H9 (cell line): ENCODE measurements around the gene FAT1. TPM values are rescaled to one million over a fixed set of nuclear protein-coding genes. Genes with fewer than 3 reads are reported as not detected.

Experiments
- DNase-seq: peaks from one replicate; pipeline ENCODE4 v3.0.0-alpha.2; 2017
- H2AFZ ChIP-seq: one replicate; pipeline ENCODE4 v1.6.1; 2013; ENCODE audit warnings: mild to moderate bottlenecking, low read length, control low read depth, moderate library complexity
- H2AK5ac ChIP-seq: 2 replicates; pipeline ENCODE4 v1.6.1; 2013; ENCODE audit warnings: low read length, control low read depth, mixed read lengths; ENCODE audit not compliant: insufficient read length
- H2BK120ac ChIP-seq: one replicate; pipeline ENCODE4 v1.6.1; 2013; ENCODE audit warnings: low read depth, mild to moderate bottlenecking, low read length, control low read depth, inconsistent platforms; ENCODE audit not compliant: poor library complexity, severe bottlenecking
- H2BK12ac ChIP-seq: 2 replicates; pipeline ENCODE4 v1.6.1; 2013; ENCODE audit warnings: low read length, control low read depth, mixed read lengths, low read depth; ENCODE audit not compliant: insufficient read length
- H2BK15ac ChIP-seq: 2 replicates; pipeline ENCODE4 v1.6.1; 2013; ENCODE audit warnings: low read depth, low read length, control low read depth
- H2BK20ac ChIP-seq: one replicate; pipeline ENCODE4 v1.6.1; 2013; ENCODE audit warnings: low read depth, mild to moderate bottlenecking, low read length, control low read depth, inconsistent platforms; ENCODE audit not compliant: poor library complexity, severe bottlenecking
- H2BK5ac ChIP-seq: 2 replicates; pipeline ENCODE4 v1.6.1; 2013; ENCODE audit warnings: low read length, control low read depth, mixed read lengths; ENCODE audit not compliant: insufficient read length
- H3K14ac ChIP-seq: 2 replicates; pipeline ENCODE4 v1.6.1; 2013; ENCODE audit warnings: low read length, control low read depth; ENCODE audit not compliant: insufficient read depth
- H3K18ac ChIP-seq: 2 replicates; pipeline ENCODE4 v1.6.1; 2013; ENCODE audit warnings: low read depth, mild to moderate bottlenecking, mixed read lengths, low read length, control low read depth; ENCODE audit not compliant: insufficient read length
- H3K23ac ChIP-seq: 2 replicates; pipeline ENCODE4 v1.6.1; 2013; ENCODE audit warnings: low read length, control low read depth, mixed read lengths, low read depth; ENCODE audit not compliant: insufficient read length
- H3K23me2 ChIP-seq: 2 replicates; pipeline ENCODE4 v1.6.1; 2013; ENCODE audit warnings: low read depth, mild to moderate bottlenecking, mixed read lengths, low read length, control low read depth; ENCODE audit not compliant: insufficient read length, poor library complexity, severe bottlenecking
- H3K27ac ChIP-seq: 2 replicates; pipeline ENCODE4 v1.5.1; 2013; ENCODE audit warnings: low read length, control low read depth, mixed read lengths, low read depth; ENCODE audit not compliant: insufficient read length
- H3K27me3 ChIP-seq: 2 replicates; pipeline ENCODE4 v1.6.1; 2013; ENCODE audit warnings: low read length, control low read depth, inconsistent platforms; ENCODE audit not compliant: insufficient read depth
- H3K4ac ChIP-seq: 2 replicates; pipeline ENCODE4 v1.6.1; 2013; ENCODE audit warnings: low read depth, mild to moderate bottlenecking, control low read depth, inconsistent platforms, low read length, moderate library complexity
- H3K4me1 ChIP-seq: 2 replicates; pipeline ENCODE4 v1.6.1; 2013; ENCODE audit warnings: low read length, control low read depth, inconsistent platforms; ENCODE audit not compliant: insufficient read depth
- H3K4me2 ChIP-seq: 2 replicates; pipeline ENCODE4 v1.6.1; 2013; ENCODE audit warnings: low read length, control low read depth, mixed read lengths; ENCODE audit not compliant: insufficient read length, insufficient read depth
- H3K56ac ChIP-seq: 2 replicates; pipeline ENCODE4 v1.6.1; 2013; ENCODE audit warnings: low read depth, mild to moderate bottlenecking, mixed read lengths, low read length, control low read depth; ENCODE audit not compliant: insufficient read length
- H3K79me1 ChIP-seq: 2 replicates; pipeline ENCODE4 v1.6.1; 2013; ENCODE audit warnings: low read depth, mild to moderate bottlenecking, moderate library complexity, low read length, control low read depth, inconsistent platforms; ENCODE audit not compliant: insufficient read depth, poor library complexity, severe bottlenecking
- H3K79me2 ChIP-seq: 2 replicates; pipeline ENCODE4 v1.6.1; 2013; ENCODE audit warnings: low read length, control low read depth, inconsistent platforms; ENCODE audit not compliant: insufficient read depth
- H3K9ac ChIP-seq: 2 replicates; pipeline ENCODE4 v1.6.1; 2013; ENCODE audit warnings: low read length, control low read depth, mixed read lengths; ENCODE audit not compliant: insufficient read length; ENCODE audit errors: extremely low read depth
- H3K9me3 ChIP-seq: one replicate; pipeline ENCODE4 v1.6.1; 2013; ENCODE audit warnings: low read depth, low read length, inconsistent platforms; ENCODE audit not compliant: control insufficient read depth
- H3T11ph ChIP-seq: one replicate; pipeline ENCODE4 v1.6.1; 2013; ENCODE audit warnings: mild to moderate bottlenecking, low read length, control low read depth, inconsistent platforms
- H4K20me1 ChIP-seq: one replicate; pipeline ENCODE4 v1.6.1; 2013; ENCODE audit not compliant: control insufficient read depth, insufficient read length, insufficient read depth
- H4K5ac ChIP-seq: 2 replicates; pipeline ENCODE4 v1.6.1; 2013; ENCODE audit warnings: low read depth, mild to moderate bottlenecking, mixed read lengths, low read length, control low read depth; ENCODE audit not compliant: insufficient read length
- H4K8ac ChIP-seq: replicated peaks from 2 replicates; pipeline ENCODE4 v1.6.1; 2013; ENCODE audit warnings: low read length, control low read depth, mixed read lengths, low read depth; ENCODE audit not compliant: insufficient read length
- H4K91ac ChIP-seq: 2 replicates; pipeline ENCODE4 v1.6.1; 2013; ENCODE audit warnings: low read depth, mild to moderate bottlenecking, moderate library complexity, mixed read lengths, low read length, control low read depth; ENCODE audit not compliant: insufficient read length
- H3K27ac Mint-ChIP-seq, 3 experiments: 2 replicates in 2 of 3; 3 replicates in 1 of 3; pipeline ENCODE4 v1.8.0; 2020 to 2021; ENCODE audit warnings: mixed read lengths in 3 of 3, mild to moderate bottlenecking in 1 of 3, moderate library complexity in 1 of 3
- H3K27me3 Mint-ChIP-seq: 2 replicates; pipeline ENCODE4 v1.8.0; 2021; ENCODE audit warnings: low read depth, mild to moderate bottlenecking, moderate library complexity, mixed read lengths
- H3K36me3 Mint-ChIP-seq, 3 experiments: 2 replicates in 2 of 3; 3 replicates in 1 of 3; pipeline ENCODE4 v1.8.0; 2020 to 2021; ENCODE audit warnings: low read depth in 3 of 3, mixed read lengths in 3 of 3; ENCODE audit not compliant: insufficient read depth in 1 of 3
- H3K4me1 Mint-ChIP-seq, 2 experiments: 2 replicates each; pipeline ENCODE4 v1.8.0; 2020; ENCODE audit warnings: mixed read lengths in 2 of 2
- H3K4me3 Mint-ChIP-seq, 2 experiments: 2 replicates in 1 of 2; 3 replicates in 1 of 2; pipeline ENCODE4 v1.8.0; 2020 to 2021; ENCODE audit warnings: mild to moderate bottlenecking in 2 of 2, mixed read lengths in 2 of 2, moderate library complexity in 1 of 2
- H3K9me3 Mint-ChIP-seq, 2 experiments: 2 replicates in 1 of 2; 3 replicates in 1 of 2; pipeline ENCODE4 v1.8.0; 2020; ENCODE audit warnings: mild to moderate bottlenecking in 2 of 2, mixed read lengths in 2 of 2, moderate library complexity in 1 of 2
- WGBS: extraction: QIAGEN DNeasy Blood & Tissue Kit; methylation state at CpG from one replicate; pipeline ENCODE4 v1.1.7; 2013; ENCODE audit warnings: missing lambda C conversion rate, low lambda C conversion rate, mixed read lengths; ENCODE audit not compliant: insufficient read length; ENCODE audit errors: extremely low coverage; 5-methylcytosine and 5-hydroxymethylcytosine counted together
- total RNA-seq: library from RNA; stranded (reverse); gene quantifications from 2 replicates; pipeline ENCODE4 v1.2.1, GENCODE V29; 2021
- TF ChIP-seq, protein P1 (sequence below): fragments of 200-600 bp; sonication (generic); conservative IDR thresholded peaks from 3 replicates; pipeline ENCODE4 v1.8.0; 2021; ENCODE audit warnings: antibody characterized with exemption, mild to moderate bottlenecking

FAT1 gene
- total RNA-seq, 1 experiment from 2014 or later, result 173 TPM

DNA sequence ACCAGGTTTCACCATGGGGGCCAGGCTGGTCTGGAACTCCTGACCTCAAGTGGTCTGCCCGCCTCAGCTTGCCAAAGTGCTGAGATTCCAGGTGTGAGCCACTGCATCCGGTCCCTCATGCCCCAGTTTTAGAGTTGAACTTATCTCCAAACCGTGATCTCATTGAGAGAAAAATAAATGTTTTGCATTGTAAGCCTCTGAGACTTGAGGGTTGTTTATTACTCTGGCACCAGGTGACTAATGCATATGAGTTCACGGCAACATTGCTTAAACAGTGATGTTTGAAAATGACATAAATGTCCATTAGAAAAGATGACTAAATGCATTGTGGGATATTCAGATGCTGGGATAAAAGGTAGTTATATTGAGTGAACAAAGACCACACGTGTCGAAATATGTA, 22.9 kb upstream of the FAT1 start:
- H4K91ac ChIP-seq, result no peak overlapping the region
- no peak overlapping the region for H2BK20ac ChIP-seq
- H3K27ac ChIP-seq, result no peak overlapping the region
- no peaks in the 10 kb centered on the region for H3K23me2 ChIP-seq
- H3K56ac ChIP-seq, result no peak overlapping the region
- no peaks in the 10 kb centered on the region for H4K20me1 ChIP-seq
- no peak overlapping the region for H2BK12ac ChIP-seq
- no peaks in the 10 kb centered on the region for H3K79me2 ChIP-seq
- no peak overlapping the region for H2AFZ ChIP-seq
- no peak overlapping the region for H2BK15ac ChIP-seq
- no peak overlapping the region for H4K8ac ChIP-seq
- Mint-ChIP-seq H3K27me3 (no peaks in the 10 kb centered on the region; the same call in 1 of the 2 replicates), H3K4me3 (no peak overlapping the region), H3K36me3 (no peaks in the 10 kb centered on the region), H3K27ac (no peak overlapping the region), H3K4me1 (no peaks in the 10 kb centered on the region), H3K9me3 (no peaks in the 10 kb centered on the region)
- no peak overlapping the region for H2BK5ac ChIP-seq
- DNase-seq, result no peak
- no peak overlapping the region for H3K9ac ChIP-seq
- H3K4me2 ChIP-seq, result no peak overlapping the region
- no peak overlapping the region for H3K23ac ChIP-seq
- no peak overlapping the region for H3K14ac ChIP-seq
- no peaks in the 10 kb centered on the region for H3K9me3 ChIP-seq
- no peaks in the 10 kb centered on the region for H3K27me3 ChIP-seq
- whole genome bisulfite sequencing, result no CpG with 5 or more reads among the region's 6 CpGs
- no peak overlapping the region for H4K5ac ChIP-seq
- no peaks in the 10 kb centered on the region for H3K79me1 ChIP-seq
- H3K4me1 ChIP-seq, result no peaks in the 10 kb centered on the region
- TF ChIP-seq, protein P1, sequence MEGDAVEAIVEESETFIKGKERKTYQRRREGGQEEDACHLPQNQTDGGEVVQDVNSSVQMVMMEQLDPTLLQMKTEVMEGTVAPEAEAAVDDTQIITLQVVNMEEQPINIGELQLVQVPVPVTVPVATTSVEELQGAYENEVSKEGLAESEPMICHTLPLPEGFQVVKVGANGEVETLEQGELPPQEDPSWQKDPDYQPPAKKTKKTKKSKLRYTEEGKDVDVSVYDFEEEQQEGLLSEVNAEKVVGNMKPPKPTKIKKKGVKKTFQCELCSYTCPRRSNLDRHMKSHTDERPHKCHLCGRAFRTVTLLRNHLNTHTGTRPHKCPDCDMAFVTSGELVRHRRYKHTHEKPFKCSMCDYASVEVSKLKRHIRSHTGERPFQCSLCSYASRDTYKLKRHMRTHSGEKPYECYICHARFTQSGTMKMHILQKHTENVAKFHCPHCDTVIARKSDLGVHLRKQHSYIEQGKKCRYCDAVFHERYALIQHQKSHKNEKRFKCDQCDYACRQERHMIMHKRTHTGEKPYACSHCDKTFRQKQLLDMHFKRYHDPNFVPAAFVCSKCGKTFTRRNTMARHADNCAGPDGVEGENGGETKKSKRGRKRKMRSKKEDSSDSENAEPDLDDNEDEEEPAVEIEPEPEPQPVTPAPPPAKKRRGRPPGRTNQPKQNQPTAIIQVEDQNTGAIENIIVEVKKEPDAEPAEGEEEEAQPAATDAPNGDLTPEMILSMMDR, result no peak
- no peak overlapping the region for H3K4ac ChIP-seq
- no peak overlapping the region for H3T11ph ChIP-seq
- no peak overlapping the region for H2BK120ac ChIP-seq
- H3K18ac ChIP-seq, result no peak overlapping the region
- no peak overlapping the region for H2AK5ac ChIP-seq
